GM19452 (cell line): ENCODE results near the gene SMAP2.
A peak's percentile ranks its signal among the peaks of the same experiment; 100 is the strongest.
"Not testable (repeated sequence)": the region's sequence is repeated elsewhere in the genome, so short reads cannot be mapped to it uniquely, and the experiment has no call there.

ENCODE experiments used
- ATAC-seq: cut with Tn5 transposase; IDR thresholded peaks from one replicate; pipeline ENCODE4 v1.9.1; 2021; ENCODE audit not compliant: unreplicated experiment

SMAP2 gene

GRCh38 chr1:40373323-40374283 lies at the start of gene SMAP2:
Gene SMAP2, plus strand, starts transcription at chr1:40373727. Its CDS starts 394 bp downstream, at chr1:40374121.
- peak; percentile 67 for ATAC-seq

DNA sequence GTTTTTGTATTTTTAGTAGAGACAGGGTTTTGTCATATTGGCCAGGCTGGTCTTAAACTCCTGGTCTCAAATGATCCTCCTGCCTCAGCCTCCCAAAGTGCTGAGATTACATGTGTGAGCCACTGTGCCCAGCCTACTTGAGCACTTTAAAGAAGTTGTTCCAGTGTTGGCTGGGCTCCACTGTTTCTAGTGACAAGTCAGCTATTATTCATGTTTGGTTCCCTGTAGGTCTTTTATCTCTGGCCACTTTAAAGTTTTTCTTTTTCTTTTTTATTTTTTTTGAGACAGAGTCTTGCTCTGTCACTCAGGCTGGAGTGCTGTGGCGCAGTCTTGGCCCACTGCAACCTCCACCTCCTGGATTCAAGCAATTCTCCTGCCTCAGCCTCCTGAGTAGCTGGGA lies 42.1 kb upstream of the SMAP2 start:
- not testable (repeated sequence) for ATAC-seq

DNA sequence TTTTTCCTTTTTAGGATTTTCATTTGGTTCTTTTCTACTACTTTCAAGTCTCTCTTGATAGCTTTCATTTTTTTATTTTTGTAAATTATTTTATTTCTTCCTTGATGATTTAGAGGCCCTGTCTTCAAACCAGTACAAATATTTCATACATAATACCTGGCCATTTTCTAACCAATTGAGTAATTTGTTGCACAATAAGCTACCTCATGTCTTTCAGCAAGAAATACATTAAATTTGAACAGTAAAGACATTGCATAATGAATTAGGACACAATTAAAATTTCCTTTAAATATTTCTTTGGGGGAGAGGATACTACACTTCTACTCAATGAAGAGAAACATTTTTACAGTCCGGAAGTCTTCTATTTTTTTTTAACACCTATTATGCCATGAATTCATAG lies 40.8 kb upstream of the SMAP2 start:
- no peak for ATAC-seq

GRCh38 chr1:40337443-40337842 lies 36.1 kb upstream of the SMAP2 start:
- no peak for ATAC-seq

DNA sequence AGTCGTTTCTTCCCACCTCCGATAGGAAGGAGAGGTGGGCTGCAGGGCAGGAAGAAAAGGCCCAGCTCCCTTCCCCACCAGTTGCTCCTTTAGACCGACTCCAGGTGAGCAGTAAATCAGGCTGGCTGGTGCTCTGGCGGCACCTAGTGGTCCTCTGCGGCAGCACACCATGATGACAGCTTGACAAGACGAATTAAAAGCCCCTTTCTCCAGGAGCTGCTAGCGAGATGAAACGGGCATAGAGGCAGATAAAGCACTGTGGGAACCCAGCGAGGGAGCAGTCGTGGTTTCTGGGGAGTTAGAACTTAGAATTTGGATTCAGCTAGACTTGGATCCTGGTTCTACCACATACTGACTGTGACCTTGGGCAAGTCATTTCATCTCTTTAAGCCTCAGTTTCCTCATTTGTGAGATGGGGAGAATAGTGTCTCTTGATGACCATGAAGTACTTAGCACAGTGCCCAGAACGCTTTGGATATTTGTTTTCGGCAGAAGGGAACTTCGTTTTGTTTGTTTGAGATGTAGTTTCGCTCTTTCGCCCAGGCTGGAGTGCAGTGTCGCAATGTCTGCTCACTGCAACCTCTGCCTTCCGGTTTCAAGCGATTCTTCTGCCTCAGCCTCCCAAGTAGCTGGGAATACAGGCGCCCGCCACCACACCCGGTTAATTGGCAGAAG lies 34.6 kb upstream of the SMAP2 start:
- ATAC-seq: no peak

GRCh38 chr1:40339420-40340323 lies 33.9 kb upstream of the SMAP2 start:
- ATAC-seq: no peak

DNA sequence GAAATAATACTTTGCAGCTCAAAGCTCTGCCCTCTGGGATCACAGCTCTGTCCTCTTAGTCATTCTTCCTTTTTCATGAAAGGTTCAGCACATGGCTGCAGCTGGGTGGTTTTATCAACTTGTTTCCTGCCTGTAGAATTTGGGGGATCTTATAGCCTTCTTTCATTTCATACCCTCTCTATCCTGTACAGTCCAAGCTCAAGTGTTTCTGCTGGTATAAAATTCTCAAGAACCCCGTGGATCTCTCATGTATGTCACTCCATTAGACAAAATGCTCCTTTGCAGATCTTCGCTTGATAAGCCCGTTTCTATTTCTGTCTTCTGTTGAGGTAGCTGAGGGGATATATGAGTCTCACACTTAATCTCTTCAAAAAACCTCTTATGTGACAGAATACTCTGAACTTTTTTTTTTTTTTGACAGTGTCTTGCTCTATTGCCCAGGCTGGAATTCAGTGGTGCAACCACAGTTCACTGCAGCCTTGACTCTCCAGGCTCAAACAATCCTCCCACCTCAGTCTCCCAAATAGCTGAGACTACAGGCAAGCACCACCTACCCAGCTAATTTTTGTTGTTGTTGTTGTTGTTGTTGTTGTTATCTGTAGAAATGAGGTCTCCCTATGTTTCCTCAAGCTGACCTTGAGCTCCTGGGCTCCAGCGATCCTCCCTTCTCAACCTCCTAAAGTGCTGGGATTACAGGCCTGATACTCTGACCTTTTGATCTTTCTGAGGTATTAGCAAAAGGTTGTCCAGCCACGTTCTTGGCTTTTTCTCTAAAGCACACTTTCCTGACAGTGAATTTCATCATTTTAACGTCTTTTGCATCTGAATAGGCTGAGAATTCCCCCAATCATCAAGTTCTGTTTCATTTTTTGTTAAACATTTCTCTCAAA lies 31.8 kb upstream of the SMAP2 start:
- no peak for ATAC-seq

- ATAC-seq: not testable (repeated sequence)
Measured at GRCh38 chr1:40342381-40342717, 31.2 kb upstream of the SMAP2 start.

GRCh38 chr1:40344597-40344996 lies 28.9 kb upstream of the SMAP2 start:
- no peak for ATAC-seq

DNA sequence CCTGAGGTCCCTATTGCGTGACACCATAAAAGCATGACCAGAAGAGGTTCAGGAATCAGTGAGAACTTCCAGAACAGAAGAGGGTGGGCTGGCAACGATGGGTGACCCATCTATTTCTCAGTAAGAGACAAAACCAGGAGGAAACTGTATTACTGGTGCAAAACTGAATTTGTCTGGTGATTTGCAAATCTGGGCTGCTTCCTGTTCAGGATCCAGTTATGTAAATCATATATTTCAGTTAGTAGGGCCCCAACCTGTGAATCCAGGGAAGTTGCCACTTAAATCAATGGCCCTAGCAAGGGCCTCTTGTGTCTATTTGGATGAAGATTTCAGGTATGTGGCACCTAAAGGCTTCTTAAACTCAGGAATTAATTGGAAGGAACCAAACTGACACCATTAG lies 23.1 kb upstream of the SMAP2 start:
- ATAC-seq: no peak

DNA sequence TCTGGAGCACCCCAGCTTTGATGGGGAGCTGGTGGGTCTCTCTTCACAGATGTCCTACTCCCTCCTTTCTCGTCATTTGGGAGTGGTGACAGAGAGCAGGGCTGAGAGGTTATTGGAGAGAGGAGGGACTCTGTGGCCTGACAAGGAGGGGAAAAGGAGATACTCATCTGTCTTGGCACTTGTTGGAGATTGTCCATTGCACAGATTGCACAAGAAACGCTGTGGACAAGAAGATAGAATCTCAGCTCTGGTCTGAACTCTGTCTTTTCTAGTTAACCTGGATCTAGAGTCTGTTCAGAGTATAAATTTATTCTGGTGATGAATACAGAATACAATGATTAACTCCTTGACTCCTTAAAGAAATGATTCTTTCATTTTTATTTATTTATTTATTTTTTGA lies 22.4 kb upstream of the SMAP2 start:
- no peak for ATAC-seq

- no peak for ATAC-seq
Measured at GRCh38 chr1:40352126-40352525, 21.4 kb upstream of the SMAP2 start.

GRCh38 chr1:40353082-40353481 lies 20.4 kb upstream of the SMAP2 start:
- ATAC-seq: no peak

DNA sequence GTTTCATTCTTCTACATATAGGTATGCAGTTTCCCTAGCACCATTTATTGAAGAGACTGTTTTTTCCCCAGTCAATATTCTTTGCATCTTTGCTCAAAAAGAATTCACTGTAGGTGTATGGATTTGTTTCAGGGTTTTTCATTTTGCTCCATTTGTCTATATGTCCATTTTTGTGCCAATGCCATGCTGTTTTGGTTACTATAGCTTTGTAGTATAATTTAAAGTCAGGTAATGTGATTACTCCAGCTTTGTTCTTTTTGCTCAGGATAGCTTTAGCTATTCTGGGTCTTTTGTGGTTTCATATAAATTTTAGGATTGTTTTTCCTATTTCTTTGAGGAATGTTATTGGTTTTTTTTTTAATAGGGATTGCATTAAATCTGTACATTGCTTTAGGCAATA lies 15.9 kb upstream of the SMAP2 start:
- ATAC-seq: no peak

- no peak for ATAC-seq
Measured at GRCh38 chr1:40360631-40361030, 12.9 kb upstream of the SMAP2 start.

- no peak for ATAC-seq
Measured at GRCh38 chr1:40361201-40361600, 12.3 kb upstream of the SMAP2 start.

GRCh38 chr1:40361637-40362036 lies 11.9 kb upstream of the SMAP2 start:
- no peak for ATAC-seq

DNA sequence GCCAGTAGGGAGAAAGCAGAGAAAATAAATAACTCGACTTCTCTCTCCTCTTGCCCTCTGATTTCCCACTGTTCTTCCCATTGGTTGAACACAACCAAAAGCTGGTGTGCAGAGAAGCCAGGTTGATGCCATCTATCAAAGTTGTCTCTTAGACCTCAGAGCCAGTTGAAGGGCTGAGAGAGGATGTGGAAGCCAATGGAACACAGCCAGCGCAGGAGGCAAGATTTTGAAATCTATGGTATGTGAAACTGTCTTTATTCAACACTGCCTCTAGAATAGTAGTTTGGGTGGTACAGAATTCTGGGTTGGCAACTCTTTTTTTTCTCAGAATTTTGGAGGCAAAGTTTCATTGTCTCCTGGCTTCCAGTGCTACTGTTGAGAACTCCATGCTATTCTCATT lies 11.3 kb upstream of the SMAP2 start:
- ATAC-seq: no peak

GRCh38 chr1:40362699-40363098 lies 10.8 kb upstream of the SMAP2 start:
- no peak for ATAC-seq

DNA sequence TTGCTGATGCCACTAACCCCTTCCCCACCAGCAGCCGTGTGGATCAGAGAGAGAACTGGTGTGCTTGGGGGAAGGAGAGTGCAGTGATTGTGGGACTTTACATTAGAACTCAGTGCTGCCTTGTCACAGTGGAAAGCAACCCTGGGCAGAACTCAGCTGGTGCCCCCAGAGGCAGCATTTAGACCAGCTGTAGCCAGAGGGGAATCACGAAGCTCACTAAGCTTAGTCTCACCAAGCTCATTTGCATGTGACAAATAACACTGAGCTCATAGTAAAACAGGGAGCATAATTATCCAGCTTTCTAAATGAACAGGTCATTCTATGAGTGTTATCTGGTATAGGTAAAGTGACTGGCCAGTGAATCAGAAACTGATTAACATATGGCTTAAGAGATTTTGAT lies 9.8 kb upstream of the SMAP2 start:
- peak; percentile 83 for ATAC-seq
